NB4 (cell line): ENCODE results near the gene NKG7.

Experiments
- DNase-seq: peaks from one replicate; pipeline ENCODE4 v3.0.0; 2010; ENCODE audit warnings: low read depth
- H3K4me3 ChIP-seq: one replicate; pipeline ENCODE4 v1.5.1; 2011; ENCODE audit warnings: mild to moderate bottlenecking, low read depth, low read length, moderate library complexity
- CTCF ChIP-seq: IDR thresholded peaks from one replicate; pipeline ENCODE4 v1.5.1; 2012; ENCODE audit warnings: low read depth, low read length
- MAX ChIP-seq: IDR thresholded peaks from 2 replicates; pipeline ENCODE4 v1.6.1; 2011; ENCODE audit warnings: low read depth, low read length
- MYC ChIP-seq: IDR thresholded peaks from 2 replicates; pipeline ENCODE4 v1.6.1; 2011; ENCODE audit warnings: low read depth, low read length
- POLR2A ChIP-seq: IDR thresholded peaks from 2 replicates; pipeline ENCODE4 v1.6.1; 2011; ENCODE audit warnings: mild to moderate bottlenecking; ENCODE audit not compliant: insufficient read length; ENCODE audit errors: extremely low read depth

The NKG7 gene

GRCh38 chr19:51321799-51322198 lies 50.7 kb downstream of the NKG7 start:
- no peak overlapping the region for H3K4me3 ChIP-seq
- TF ChIP-seq MYC (no peak), CTCF (no peak), POLR2A (no peak), MAX (no peak)
- no peak for DNase-seq
